ENCODE results near the gene STRBP.
"Not testable (repeated sequence)": the region's sequence is repeated elsewhere in the genome, so short reads cannot be mapped to it uniquely, and the experiment has no call there.

Gene STRBP

GRCh38 chr9:123283048-123283408 is 14.6 kb upstream of the STRBP start:
- ATAC-seq (no peak), DNase-seq (no peak)

- no peak for ATAC-seq
- no peak for DNase-seq
Observed at GRCh38 chr9:123282362-123283047, 14.1 kb upstream of the STRBP start.

- no peak for DNase-seq
- no peak for ATAC-seq
Observed at GRCh38 chr9:123281659-123282350, 13.4 kb upstream of the STRBP start.

- ATAC-seq = peak; percentile 82
- DNase-seq = not testable (repeated sequence)
Observed at GRCh38 chr9:123278879-123279493, 10.6 kb upstream of the STRBP start.

- peak; percentile 71 for ATAC-seq
- no peak for DNase-seq
Observed at GRCh38 chr9:123278361-123278760, 10.0 kb upstream of the STRBP start.

- ATAC-seq (no peak), DNase-seq (no peak)
Observed at GRCh38 chr9:123276551-123276950, 8.2 kb upstream of the STRBP start.

- DNase-seq, ATAC-seq: not testable (repeated sequence)
Observed at GRCh38 chr9:123271133-123271532, 2.7 kb upstream of the STRBP start.

GRCh38 chr9:123269281-123269680 is 895 bp upstream of the STRBP start:
- no peak for ATAC-seq
- peak; percentile 10 for DNase-seq

- ATAC-seq (no peak), DNase-seq (no peak)
Observed at GRCh38 chr9:123268199-123268464, 254 bp downstream of the STRBP start.

GRCh38 chr9:123267481-123268198 is 746 bp downstream of the STRBP start:
- ATAC-seq = no peak

GRCh38 chr9:123266655-123267399 is 1.6 kb downstream of the STRBP start:
- ATAC-seq = no peak
- no peak for DNase-seq

More at GRCh38 chr9:123267481-123268198, 746 bp downstream of the STRBP start:
- peak; percentile 12 for DNase-seq

- ATAC-seq (no peak), DNase-seq (no peak)
Observed at GRCh38 chr9:123265833-123266232, 2.6 kb downstream of the STRBP start.

- ATAC-seq = no peak
Observed at GRCh38 chr9:123263227-123263626, 5.2 kb downstream of the STRBP start.

GRCh38 chr9:123262338-123262737 is 6.0 kb downstream of the STRBP start:
- DNase-seq = no peak
- no peak for ATAC-seq

More at GRCh38 chr9:123263227-123263626, 5.2 kb downstream of the STRBP start:
- no peak for DNase-seq

- ATAC-seq (no peak), DNase-seq (no peak)
Observed at GRCh38 chr9:123261006-123261677, 7.2 kb downstream of the STRBP start.

- DNase-seq (no peak), ATAC-seq (no peak)
Observed at GRCh38 chr9:123260340-123260739, 8.0 kb downstream of the STRBP start.

- no peak for DNase-seq
- no peak for ATAC-seq
Observed at GRCh38 chr9:123257276-123257675, 11.1 kb downstream of the STRBP start.

GRCh38 chr9:123255718-123256117 is 12.7 kb downstream of the STRBP start:
- DNase-seq (no peak), ATAC-seq (no peak)

GRCh38 chr9:123253204-123253603 is 15.2 kb downstream of the STRBP start:
- DNase-seq = no peak
- no peak for ATAC-seq

GRCh38 chr9:123251741-123252140 is 16.6 kb downstream of the STRBP start:
- ATAC-seq (no peak), DNase-seq (no peak)

GRCh38 chr9:123251324-123251723 is 17.1 kb downstream of the STRBP start:
- no peak for ATAC-seq

GRCh38 chr9:123250504-123250903 is 17.9 kb downstream of the STRBP start:
- no peak for ATAC-seq
- DNase-seq = no peak

More at GRCh38 chr9:123251324-123251723, 17.1 kb downstream of the STRBP start:
- DNase-seq = no peak

Measured in stimulated activated naive CD8-positive, alpha-beta T cell treated with anti-CD3 and anti-CD28 coated beads, Interleukin-15, Interleukin-2, amounts not matched to agents 100 U/mL and 50 U/mL, for 24 hours (primary cell).